Naive B cell (primary cell): ENCODE measurements around the gene AOX1. TPM values are rescaled to one million over a fixed set of nuclear protein-coding genes. Genes with fewer than 3 reads are reported as not detected.
"Not testable (repeated sequence)": the region's sequence is repeated elsewhere in the genome, so short reads cannot be mapped to it uniquely, and the experiment has no call there.

Source experiments
- ATAC-seq, 2 donors: fragments of 150-1000 bp; cut with Tn5 transposase; 2 replicates each; pipeline ENCODE4 v1.10.0; 2021; ENCODE audit warnings: low read depth in 2 of 2, mild to moderate bottlenecking in 2 of 2, moderate library complexity in 2 of 2
- DNase-seq: peaks from one replicate; pipeline ENCODE4 v3.0.0; 2022
- H3K27ac Mint-ChIP-seq, 6 donors: one replicate each; pipeline ENCODE4 v1.8.0; 2020 to 2022; ENCODE audit warnings: mild to moderate bottlenecking in 6 of 6, mixed read lengths in 6 of 6, moderate library complexity in 5 of 6, inconsistent platforms in 2 of 6
- H3K27me3 Mint-ChIP-seq, 3 donors: one replicate each; pipeline ENCODE4 v1.8.0; 2021 to 2022; ENCODE audit warnings: mixed read lengths in 3 of 3, mild to moderate bottlenecking in 1 of 3
- H3K36me3 Mint-ChIP-seq, 2 donors: one replicate each; pipeline ENCODE4 v1.8.0; 2020 to 2022; ENCODE audit warnings: mixed read lengths in 2 of 2, inconsistent platforms in 1 of 2, mild to moderate bottlenecking in 1 of 2
- H3K4me1 Mint-ChIP-seq, 3 donors: one replicate each; pipeline ENCODE4 v1.8.0; 2020 to 2022; ENCODE audit warnings: mixed read lengths in 3 of 3, inconsistent platforms in 1 of 3, mild to moderate bottlenecking in 1 of 3, moderate library complexity in 1 of 3
- H3K4me3 Mint-ChIP-seq, 8 donors: one replicate each; pipeline ENCODE4 v1.8.0; 2020 to 2022; ENCODE audit warnings: mild to moderate bottlenecking in 8 of 8, mixed read lengths in 8 of 8, moderate library complexity in 8 of 8, inconsistent platforms in 2 of 8
- H3K9me3 Mint-ChIP-seq, 7 donors: one replicate each; pipeline ENCODE4 v1.8.0; 2020 to 2022; ENCODE audit warnings: mixed read lengths in 7 of 7, mild to moderate bottlenecking in 5 of 7, inconsistent platforms in 2 of 7, moderate library complexity in 1 of 7
- polyA plus RNA-seq, 6 donors: library from polyadenylated mRNA; unstranded; fragments of 300-500 nt; fragmentation: Illumina TruSeq; gene quantifications; one replicate each; pipeline ENCODE4 v1.2.3, GENCODE V29; 2021; ENCODE audit warnings: low read depth in 6 of 6

Gene AOX1
- polyA plus RNA-seq, 6 donors from 2014 or later = 0.45 TPM; not detected in 5

- H3K4me3 Mint-ChIP-seq = peak overlapping the region; percentile 68 to 91 (median 87)
- H3K4me1 Mint-ChIP-seq = peaks cover 6 to 12% (median 7%) of the 10 kb centered on the region in 3 donors
- DNase-seq (peak; percentile 88), ATAC-seq (peak; percentile 99)
- H3K27ac Mint-ChIP-seq = peak overlapping the region; percentile 97 to 100 (median 99)
- H3K36me3 Mint-ChIP-seq = no peaks in the 10 kb centered on the region
- no peaks in the 10 kb centered on the region for H3K9me3 Mint-ChIP-seq
- H3K27me3 Mint-ChIP-seq = peaks cover 0 to 6% (median 0%) of the 10 kb centered on the region in 3 donors
Observed at GRCh38 chr2:200713003-200713703, 127.3 kb downstream of the AOX1 start.

- ATAC-seq = no peak
- H3K4me3 Mint-ChIP-seq = peak overlapping the region in 5 of 8 donors; percentile 68 to 89 (median 86)
- H3K4me1 Mint-ChIP-seq = peaks cover 6 to 12% (median 7%) of the 10 kb centered on the region in 3 donors
- no peak for DNase-seq
- peak overlapping the region; percentile 97 to 100 (median 99) for H3K27ac Mint-ChIP-seq
- peaks cover 0 to 2% (median 0%) of the 10 kb centered on the region in 7 donors for H3K9me3 Mint-ChIP-seq
- H3K36me3 Mint-ChIP-seq = no peaks in the 10 kb centered on the region
- H3K27me3 Mint-ChIP-seq = peaks cover 0 to under 1% (median 0%) of the 10 kb centered on the region in 3 donors
Observed at GRCh38 chr2:200713704-200714064, 127.9 kb downstream of the AOX1 start.

DNA sequence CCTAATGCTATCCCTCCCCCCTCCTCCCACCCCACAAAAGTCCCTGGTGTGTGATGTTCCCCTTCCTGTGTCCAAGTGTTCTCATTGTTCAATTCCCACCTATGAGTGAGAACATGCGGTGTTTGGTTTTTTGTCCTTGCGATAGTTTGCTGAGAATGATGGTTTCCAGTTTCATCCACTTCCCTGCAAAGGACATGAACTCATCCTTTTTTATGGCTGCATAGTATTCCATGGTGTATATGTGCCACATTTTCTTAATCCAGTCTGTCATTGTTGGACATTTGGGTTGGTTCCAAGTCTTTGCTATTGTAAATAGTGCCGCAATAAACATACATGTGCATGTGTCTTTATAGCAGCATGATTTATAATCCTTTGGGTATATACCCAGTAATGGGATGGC is 129.2 kb downstream of the AOX1 start:
- ATAC-seq, H3K4me3 Mint-ChIP-seq, H3K27ac Mint-ChIP-seq, H3K9me3 Mint-ChIP-seq, H3K27me3 Mint-ChIP-seq, DNase-seq, H3K36me3 Mint-ChIP-seq: not testable (repeated sequence)
- H3K4me1 Mint-ChIP-seq = peaks cover 6 to 12% (median 7%) of the 10 kb centered on the region in 3 donors

DNA sequence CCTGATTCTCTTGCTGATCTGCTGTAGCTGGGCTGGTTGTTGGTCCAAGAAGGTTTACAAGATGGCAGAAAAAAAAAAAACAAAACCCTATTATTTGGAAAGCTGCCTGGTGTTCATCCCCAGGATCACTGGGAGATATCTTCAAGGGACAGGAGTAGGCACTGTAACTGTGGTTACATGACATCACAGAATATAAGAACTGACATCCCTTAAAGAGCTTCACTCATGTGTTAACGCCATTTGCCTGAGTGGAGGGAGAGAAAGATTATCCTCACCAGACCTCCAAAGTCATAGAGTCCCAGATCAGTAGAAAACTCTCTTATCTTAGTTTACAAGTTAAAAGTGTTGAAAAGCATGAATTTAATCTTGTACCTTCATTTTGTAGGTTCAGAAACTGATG is 130.6 kb downstream of the AOX1 start:
- no peak overlapping the region for H3K27ac Mint-ChIP-seq
- H3K27me3 Mint-ChIP-seq = peaks cover 0 to 5% (median 0%) of the 10 kb centered on the region in 3 donors
- H3K4me1 Mint-ChIP-seq = peaks cover 6 to 12% (median 7%) of the 10 kb centered on the region in 3 donors
- peaks cover 0 to 5% (median 0%) of the 10 kb centered on the region in 7 donors for H3K9me3 Mint-ChIP-seq
- H3K36me3 Mint-ChIP-seq = no peaks in the 10 kb centered on the region
- no peak overlapping the region for H3K4me3 Mint-ChIP-seq
- no peak for DNase-seq
- ATAC-seq = no peak

Other genes starting within 250 kb of the AOX1 start
- gene KCTD18, start 75.9 kb upstream of the AOX1 start, polyA plus RNA-seq = 10 to 100 TPM; 18.9 to 26.2 (median 22.5) TPM
- gene SGO2, start 59.8 kb upstream of the AOX1 start, polyA plus RNA-seq = 1 to 10 TPM in 5 of 6 donors, under 1 TPM in 1; 0.09 to 4.0 (median 2.3) TPM
- gene BZW1, start 225.9 kb downstream of the AOX1 start, polyA plus RNA-seq = 100 to 1,000 TPM; 165 to 201 (median 179) TPM